PFSK-1 (cell line): ENCODE data around the gene BPIFB2.

Experiments used
- FOXP2 ChIP-seq: optimal IDR thresholded peaks from 2 replicates; pipeline ENCODE3; 2011; ENCODE audit warnings: borderline replicate concordance, control low read depth, inconsistent platforms; ENCODE audit not compliant: insufficient read depth; ENCODE audit errors: extremely low read length, extremely low read depth
- POLR2AphosphoS5 ChIP-seq: IDR thresholded peaks from 2 replicates; pipeline ENCODE4 v1.6.1; 2012; ENCODE audit warnings: low read depth, mild to moderate bottlenecking, control low read depth, low read length, moderate library complexity
- SIN3A ChIP-seq: IDR thresholded peaks from 2 replicates; pipeline ENCODE4 v1.6.1; 2012; ENCODE audit warnings: mild to moderate bottlenecking, low read length, moderate library complexity, borderline replicate concordance; ENCODE audit not compliant: insufficient read depth

- TF ChIP-seq POLR2AphosphoS5: no peak
- no peak for TF ChIP-seq SIN3A
- TF ChIP-seq FOXP2: no peak
These were observed 51.6 kb downstream of the BPIFB2 start for GRCh38 chr20:33059136-33059535.
